ENCODE results near the gene SLTM.
"Not testable (repeated sequence)": the region's sequence is repeated elsewhere in the genome, so short reads cannot be mapped to it uniquely, and the experiment has no call there.

GRCh38 chr15:58883926-58884325 is 49.6 kb downstream of the SLTM start:
- TF ChIP-seq POLR2AphosphoS5, POLR2A (IDR thresholded peaks at IDR 0.05; ENCODE audit: low read depth, low read length): not testable (repeated sequence)

Data from GM12892 (cell line).